IPS-18c (cell line): ENCODE results near the gene GSTM2.

Experiments
- H3K4me3 ChIP-seq: 2 replicates; pipeline ENCODE4 v1.7.0; 2013; ENCODE audit warnings: low read depth, mild to moderate bottlenecking, low read length, moderate library complexity; ENCODE audit not compliant: insufficient read depth
- H3K9me3 ChIP-seq: one replicate; pipeline ENCODE4 v1.6.1; 2013; ENCODE audit warnings: mild to moderate bottlenecking, low read length, moderate library complexity; ENCODE audit not compliant: control insufficient read depth, insufficient read depth

The GSTM2 gene

DNA sequence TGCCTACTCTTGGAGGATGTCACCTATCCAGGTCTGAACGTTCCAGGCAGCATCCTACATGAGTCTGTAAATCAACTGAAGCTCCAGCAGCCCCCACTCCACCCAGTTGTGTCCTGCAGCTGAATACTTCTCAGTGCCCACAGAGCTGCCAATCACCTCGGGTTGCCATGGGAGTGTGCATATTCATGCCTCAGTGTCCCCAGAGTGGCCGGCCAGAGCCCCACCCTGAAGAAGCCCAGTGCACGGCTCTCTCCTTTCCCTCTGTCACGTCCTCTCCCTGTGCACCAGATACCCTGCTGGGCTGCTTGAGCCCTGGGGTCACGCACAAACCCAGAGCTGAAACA, 28.0 kb upstream of the GSTM2 start:
- Histone ChIP-seq H3K4me3 (no peak overlapping the region), H3K9me3 (no peaks in the 10 kb centered on the region)

- Histone ChIP-seq H3K9me3 (no peaks in the 10 kb centered on the region), H3K4me3 (no peak overlapping the region)
Observed at GRCh38 chr1:109640285-109640865, 27.5 kb upstream of the GSTM2 start.

DNA sequence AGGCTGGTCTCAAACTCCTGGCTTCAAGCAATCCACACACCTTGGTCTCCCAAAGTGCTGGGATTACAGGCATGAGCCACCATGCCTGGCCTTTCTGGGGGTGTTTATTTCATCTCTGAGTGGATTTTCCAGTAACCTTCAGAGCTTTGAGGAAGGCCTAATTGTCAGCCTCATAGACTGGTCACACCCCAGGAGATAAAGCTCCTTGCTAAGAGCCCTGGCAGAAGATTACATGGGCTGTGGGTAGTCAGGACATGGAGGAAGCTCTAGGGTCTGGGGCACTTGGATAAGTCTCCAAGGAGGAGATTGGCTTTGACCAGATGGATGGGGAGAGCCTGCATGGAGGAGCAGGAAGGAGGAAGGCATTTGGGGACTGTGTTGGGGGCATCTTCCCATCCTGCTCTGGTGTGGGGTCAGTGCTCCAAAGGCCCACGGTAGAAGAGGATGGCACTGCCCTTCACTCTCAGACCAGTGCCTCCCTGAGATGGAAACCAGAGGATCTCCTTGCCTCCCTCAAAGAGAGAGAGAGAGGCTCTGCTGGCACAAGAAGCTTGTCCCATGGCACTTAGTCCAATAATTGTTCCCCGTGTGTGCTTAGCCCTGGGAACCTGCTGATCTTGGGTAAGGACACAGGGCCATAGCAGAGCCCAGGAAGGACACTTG, 26.6 kb upstream of the GSTM2 start:
- no peak overlapping the region for H3K4me3 ChIP-seq
- H3K9me3 ChIP-seq: no peaks in the 10 kb centered on the region

- Histone ChIP-seq H3K9me3 (no peaks in the 10 kb centered on the region), H3K4me3 (no peak overlapping the region)
Observed at GRCh38 chr1:109641861-109642260, 26.0 kb upstream of the GSTM2 start.

GRCh38 chr1:109642626-109643025, 25.2 kb upstream of the GSTM2 start:
- Histone ChIP-seq H3K9me3 (no peaks in the 10 kb centered on the region), H3K4me3 (no peak overlapping the region)

GRCh38 chr1:109643385-109644230, 24.2 kb upstream of the GSTM2 start:
- H3K4me3 ChIP-seq: no peak overlapping the region
- no peaks in the 10 kb centered on the region for H3K9me3 ChIP-seq

- no peaks in the 10 kb centered on the region for H3K9me3 ChIP-seq
- no peak overlapping the region for H3K4me3 ChIP-seq
Observed at GRCh38 chr1:109644670-109645069, 23.2 kb upstream of the GSTM2 start.

DNA sequence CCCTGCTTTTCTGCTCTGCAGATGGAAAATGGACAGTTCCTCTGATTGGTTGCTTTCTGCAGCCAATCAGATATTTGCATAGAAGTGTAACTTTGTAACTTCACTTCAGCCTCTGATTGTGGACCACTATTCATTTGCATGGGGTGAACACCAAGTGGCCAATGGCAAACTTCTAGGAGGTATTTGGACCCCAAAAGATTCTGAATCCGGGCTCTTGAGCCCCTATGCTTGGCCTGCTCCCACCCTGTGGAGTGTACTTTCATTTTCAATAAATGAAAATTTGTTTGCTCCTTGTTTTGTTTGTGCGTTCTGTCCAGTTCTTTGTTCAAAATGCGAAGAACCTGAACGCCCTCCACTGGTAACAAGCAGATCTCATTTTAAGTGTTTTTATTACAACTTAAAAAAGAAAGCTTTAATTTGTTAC, 18.4 kb upstream of the GSTM2 start:
- Histone ChIP-seq H3K4me3 (no peak overlapping the region), H3K9me3 (no peaks in the 10 kb centered on the region)

GRCh38 chr1:109650609-109651008, 17.2 kb upstream of the GSTM2 start:
- Histone ChIP-seq H3K9me3 (no peaks in the 10 kb centered on the region), H3K4me3 (no peak overlapping the region)

DNA sequence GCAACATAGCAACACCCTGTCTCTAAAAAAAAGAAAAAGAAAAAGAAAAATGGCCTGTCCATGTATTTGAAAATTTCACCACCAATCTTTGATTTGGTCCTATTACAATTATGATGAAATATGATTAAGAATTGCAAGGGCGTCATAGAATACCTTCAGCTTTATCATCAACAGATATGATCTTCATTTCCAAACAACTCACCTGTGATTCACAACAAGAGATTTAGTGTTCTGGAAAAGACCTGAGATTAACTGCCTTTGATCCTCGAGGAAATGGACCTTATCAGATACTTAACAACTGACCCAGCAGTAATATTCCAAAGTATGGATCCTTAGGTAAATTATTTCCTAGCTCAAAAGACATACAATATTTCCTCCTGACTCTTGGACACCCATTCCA, 15.5 kb upstream of the GSTM2 start:
- H3K9me3 ChIP-seq: no peaks in the 10 kb centered on the region

GRCh38 chr1:109653306-109653705, 14.6 kb upstream of the GSTM2 start:
- Histone ChIP-seq H3K4me3 (no peak overlapping the region), H3K9me3 (no peaks in the 10 kb centered on the region)

More for the DNA sequence above, 15.5 kb upstream of the GSTM2 start:
- H3K4me3 ChIP-seq: no peak overlapping the region

GRCh38 chr1:109654519-109654918, 13.3 kb upstream of the GSTM2 start:
- no peaks in the 10 kb centered on the region for H3K9me3 ChIP-seq

GRCh38 chr1:109655615-109656519, 12.0 kb upstream of the GSTM2 start, which contains the start of gene GSTM4:
TSS of gene GSTM4 (plus strand) at chr1:109656099. CDS start at chr1:109656390, 291 bp downstream.
- H3K9me3 ChIP-seq: no peaks in the 10 kb centered on the region

More at GRCh38 chr1:109654519-109654918, 13.3 kb upstream of the GSTM2 start:
- H3K4me3 ChIP-seq: no peak overlapping the region

DNA sequence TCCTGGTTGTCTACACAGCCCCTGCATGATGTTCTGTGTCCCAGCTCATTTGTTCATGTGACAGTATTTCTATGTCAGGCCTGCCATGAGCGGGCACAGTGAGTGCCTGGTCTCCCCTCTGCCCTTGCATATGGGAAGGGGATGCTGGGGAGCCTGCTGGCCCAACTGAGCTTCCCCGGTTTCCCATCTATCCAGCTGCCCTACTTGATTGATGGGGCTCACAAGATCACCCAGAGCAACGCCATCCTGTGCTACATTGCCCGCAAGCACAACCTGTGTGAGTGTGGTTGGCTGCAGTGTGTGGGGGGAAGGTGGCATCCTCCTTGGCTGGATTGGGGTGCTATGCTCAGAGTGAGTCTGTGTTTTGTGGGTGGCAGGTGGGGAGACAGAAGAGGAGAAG, 10.5 kb upstream of the GSTM2 start:
- H3K9me3 ChIP-seq: peaks cover 2% of the 10 kb centered on the region
- H3K4me3 ChIP-seq: no peak overlapping the region

More at GRCh38 chr1:109655615-109656519, 12.0 kb upstream of the GSTM2 start, which contains the start of gene GSTM4:
- peak within 1 kb of the TSS; percentile 91 for H3K4me3 ChIP-seq

GRCh38 chr1:109657970-109658369, 9.9 kb upstream of the GSTM2 start:
- Histone ChIP-seq H3K9me3 (peaks cover 2% of the 10 kb centered on the region), H3K4me3 (no peak overlapping the region)

DNA sequence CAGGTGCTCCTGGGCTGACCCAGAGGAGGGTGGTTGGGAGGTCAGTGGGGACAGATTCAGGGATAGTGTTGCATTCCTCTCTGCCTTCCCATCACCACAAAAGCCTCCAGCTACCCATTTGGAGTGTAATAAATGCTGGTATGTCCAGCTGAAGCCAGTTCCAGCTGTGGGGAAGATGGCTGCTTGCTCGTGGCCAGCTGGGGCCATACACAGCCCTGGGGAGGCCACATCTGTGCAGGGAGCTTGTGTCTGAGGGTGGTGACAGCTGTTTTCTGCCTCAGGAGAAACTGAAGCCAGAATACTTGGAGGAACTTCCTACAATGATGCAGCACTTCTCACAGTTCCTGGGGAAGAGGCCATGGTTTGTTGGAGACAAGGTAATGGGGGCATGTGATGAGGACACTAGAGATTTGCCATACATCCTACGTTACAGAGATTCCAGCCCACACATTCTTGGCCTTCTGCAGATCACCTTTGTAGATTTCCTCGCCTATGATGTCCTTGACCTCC, 9.3 kb upstream of the GSTM2 start:
- no peak overlapping the region for H3K4me3 ChIP-seq
- peaks cover 2% of the 10 kb centered on the region for H3K9me3 ChIP-seq

DNA sequence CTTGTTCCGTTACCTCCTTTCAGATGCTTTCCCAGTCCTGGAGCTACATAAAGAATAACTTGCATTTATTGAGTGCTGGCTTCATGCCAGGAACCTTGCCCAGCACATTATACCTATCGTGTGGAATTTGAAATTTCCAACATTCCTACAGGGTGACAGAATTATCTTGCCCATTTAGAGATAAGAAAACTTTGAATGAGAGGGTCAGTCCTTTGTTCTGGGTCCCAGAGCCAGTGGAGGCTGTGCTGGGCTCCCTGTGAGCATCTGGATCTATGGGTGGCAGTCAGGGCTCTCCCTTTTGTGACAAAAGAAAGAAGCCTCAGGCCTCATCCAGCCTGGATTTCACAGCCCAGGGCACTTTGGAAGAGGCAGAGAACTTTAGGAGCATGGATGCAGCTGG, 8.7 kb upstream of the GSTM2 start:
- H3K4me3 ChIP-seq: no peak overlapping the region

More for the DNA sequence above, 8.7 kb upstream of the GSTM2 start:
- H3K9me3 ChIP-seq: peaks cover 2% of the 10 kb centered on the region
